Loucy (cell line): ENCODE data around the gene MET.

Source experiments
- H2AFZ ChIP-seq: fragments of 200-600 bp; sonication (generic); 2 replicates; pipeline ENCODE4 v1.6.0; 2016; ENCODE audit warnings: antibody characterized with exemption, mild to moderate bottlenecking, low read length, moderate library complexity
- H3F3A ChIP-seq: fragments of 200-600 bp; 2 replicates; pipeline ENCODE4 v1.6.0; 2016; ENCODE audit warnings: antibody characterized with exemption, low read depth, mild to moderate bottlenecking
- H3K27me3 ChIP-seq: fragments of 200-600 bp; sonication (generic); 2 replicates; pipeline ENCODE4 v1.6.1; 2014; ENCODE audit warnings: low read length, mild to moderate bottlenecking; ENCODE audit not compliant: insufficient read depth, poor library complexity, severe bottlenecking
- H3K36me3 ChIP-seq: fragments of 200-600 bp; sonication (generic); 2 replicates; pipeline ENCODE4 v1.6.1; 2016; ENCODE audit warnings: low read length; ENCODE audit not compliant: insufficient read depth
- H3K4me1 ChIP-seq: fragments of 200-600 bp; sonication (generic); 2 replicates; pipeline ENCODE4 v1.5.1; 2014; ENCODE audit warnings: low read length, mild to moderate bottlenecking; ENCODE audit not compliant: insufficient read depth, poor library complexity, severe bottlenecking
- H3K4me2 ChIP-seq: fragments of 200-600 bp; sonication (generic); 2 replicates; pipeline ENCODE4 v1.6.0; 2014; ENCODE audit warnings: antibody characterized with exemption, low read length, low read depth, mild to moderate bottlenecking; ENCODE audit not compliant: poor library complexity, severe bottlenecking
- H3K4me3 ChIP-seq: fragments of 200-600 bp; sonication (generic); 2 replicates; pipeline ENCODE4 v1.5.1; 2014; ENCODE audit warnings: low read length, mild to moderate bottlenecking, mixed read lengths; ENCODE audit not compliant: poor library complexity, severe bottlenecking
- H3K79me2 ChIP-seq: fragments of 200-600 bp; sonication (generic); 2 replicates; pipeline ENCODE4 v1.6.1; 2014; ENCODE audit warnings: low read length; ENCODE audit not compliant: insufficient read depth
- H3K9ac ChIP-seq: fragments of 200-600 bp; sonication (generic); 2 replicates; pipeline ENCODE4 v1.6.0; 2014; ENCODE audit warnings: mild to moderate bottlenecking, low read depth, low read length, moderate library complexity; ENCODE audit not compliant: poor library complexity, severe bottlenecking
- H3K9me2 ChIP-seq: fragments of 200-600 bp; sonication (generic); replicated peaks from 2 replicates; pipeline ENCODE4 v1.6.1; 2016; ENCODE audit warnings: low read depth, low read length, mixed read lengths
- H3K9me3 ChIP-seq: fragments of 200-600 bp; sonication (generic); 2 replicates; pipeline ENCODE4 v1.6.1; 2014; ENCODE audit warnings: mild to moderate bottlenecking, antibody characterized with exemption, low read length, low read depth; ENCODE audit not compliant: insufficient read depth
- H4K20me1 ChIP-seq: fragments of 200-600 bp; sonication (generic); 2 replicates; pipeline ENCODE4 v1.6.0; 2014; ENCODE audit warnings: antibody characterized with exemption, low read length, mild to moderate bottlenecking; ENCODE audit not compliant: insufficient read depth, poor library complexity, severe bottlenecking
- CTCF ChIP-seq: fragments of 200-600 bp; sonication (generic); conservative IDR thresholded peaks from 2 replicates; pipeline ENCODE4 v1.5.1; 2014; ENCODE audit warnings: mild to moderate bottlenecking, antibody characterized with exemption, low read length
- EZH2phosphoT487 ChIP-seq: fragments of 200-600 bp; IDR thresholded peaks from 2 replicates; pipeline ENCODE4 v1.6.1; 2018; ENCODE audit warnings: antibody characterized with exemption, mild to moderate bottlenecking, moderate library complexity, borderline replicate concordance

The MET gene

GRCh38 chr7:116698396-116698795, 26.4 kb downstream of the MET start:
- no peak for TF ChIP-seq EZH2phosphoT487
- no peak for TF ChIP-seq CTCF
- H3K27me3 ChIP-seq: no peaks in the 10 kb centered on the region
- no peak overlapping the region for H2AFZ ChIP-seq
- no peaks in the 10 kb centered on the region for H3K4me1 ChIP-seq
- H3K9ac ChIP-seq: no peak overlapping the region
- no peaks in the 10 kb centered on the region for H3F3A ChIP-seq
- no peaks in the 10 kb centered on the region for H3K36me3 ChIP-seq
- no peak overlapping the region for H3K4me3 ChIP-seq
- H3K4me2 ChIP-seq: no peak overlapping the region
- no peaks in the 10 kb centered on the region for H3K79me2 ChIP-seq
- no peaks in the 10 kb centered on the region for H3K9me3 ChIP-seq
- no peaks in the 10 kb centered on the region for H3K9me2 ChIP-seq
- no peaks in the 10 kb centered on the region for H4K20me1 ChIP-seq

GRCh38 chr7:116698930-116699721, 27.1 kb downstream of the MET start:
- H3K4me3 ChIP-seq: no peak overlapping the region
- H3K9me3 ChIP-seq: no peaks in the 10 kb centered on the region
- H3F3A ChIP-seq: no peaks in the 10 kb centered on the region
- H4K20me1 ChIP-seq: no peaks in the 10 kb centered on the region
- H3K79me2 ChIP-seq: no peaks in the 10 kb centered on the region
- H3K4me2 ChIP-seq: no peak overlapping the region
- H3K4me1 ChIP-seq: no peaks in the 10 kb centered on the region
- no peak overlapping the region for H2AFZ ChIP-seq
- H3K9me2 ChIP-seq: no peaks in the 10 kb centered on the region
- H3K27me3 ChIP-seq: no peaks in the 10 kb centered on the region
- no peaks in the 10 kb centered on the region for H3K36me3 ChIP-seq
- no peak overlapping the region for H3K9ac ChIP-seq
- TF ChIP-seq CTCF (no peak), EZH2phosphoT487 (no peak)

- Histone ChIP-seq H3K36me3 (no peaks in the 10 kb centered on the region), H3K27me3 (no peaks in the 10 kb centered on the region), H3K4me1 (no peaks in the 10 kb centered on the region), H3K79me2 (no peaks in the 10 kb centered on the region), H3F3A (no peaks in the 10 kb centered on the region), H3K9me2 (no peaks in the 10 kb centered on the region), H3K9ac (no peak overlapping the region), H3K4me2 (no peak overlapping the region), H3K9me3 (no peaks in the 10 kb centered on the region), H2AFZ (no peak overlapping the region), H4K20me1 (no peaks in the 10 kb centered on the region), H3K4me3 (no peak overlapping the region)
- TF ChIP-seq CTCF (no peak), EZH2phosphoT487 (no peak)
Measured at GRCh38 chr7:116699722-116700120, 27.7 kb downstream of the MET start.
